Activated T-helper 9 cell treated with anti-CD3 and anti-CD28 coated beads, Interleukin-2, amount 50 U/mL, for 16 hours (primary cell): ENCODE results near the gene TJP2.
"Not testable (repeated sequence)": the region's sequence is repeated elsewhere in the genome, so short reads cannot be mapped to it uniquely, and the experiment has no call there.

ENCODE experiments used
- DNase-seq: peaks from one replicate; pipeline ENCODE4 v3.0.0-alpha.2; 2020; ENCODE audit warnings: low read depth

Gene TJP2

GRCh38 chr9:69295872-69296552 is 121.9 kb downstream of the TJP2 start:
- DNase-seq: no peak

DNA sequence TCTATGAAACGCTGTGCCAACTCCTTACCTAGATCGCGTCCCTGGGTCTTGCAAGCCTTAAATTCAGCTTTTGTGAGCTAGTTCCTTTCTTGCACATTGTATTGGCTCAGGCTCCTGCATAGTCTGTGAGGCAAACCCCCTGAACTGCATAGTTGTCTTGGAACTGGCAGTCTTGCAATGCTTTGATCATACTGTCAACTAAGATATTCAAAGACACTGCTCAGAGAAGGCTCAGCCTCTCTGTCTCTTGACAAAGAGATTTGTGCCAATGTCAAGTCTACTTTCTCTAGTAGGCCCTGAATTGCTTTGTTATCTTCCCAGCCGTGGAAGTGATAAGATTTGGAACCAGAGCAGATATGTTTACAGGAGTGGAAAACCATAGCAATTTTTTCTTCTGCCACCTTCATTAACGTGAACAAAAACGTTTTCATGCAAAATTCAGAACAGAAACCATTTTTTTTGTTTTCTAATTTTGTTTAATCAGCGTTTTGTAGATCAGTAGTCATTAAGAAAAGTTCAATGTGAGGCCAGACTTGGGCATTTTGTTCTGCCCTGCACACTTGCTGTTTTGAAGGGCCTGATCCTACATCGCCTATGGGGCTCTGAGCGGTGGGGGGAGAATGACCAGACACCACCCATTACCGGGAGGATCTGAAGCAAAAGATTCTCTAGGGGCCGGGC is 123.4 kb downstream of the TJP2 start:
- DNase-seq: no peak

DNA sequence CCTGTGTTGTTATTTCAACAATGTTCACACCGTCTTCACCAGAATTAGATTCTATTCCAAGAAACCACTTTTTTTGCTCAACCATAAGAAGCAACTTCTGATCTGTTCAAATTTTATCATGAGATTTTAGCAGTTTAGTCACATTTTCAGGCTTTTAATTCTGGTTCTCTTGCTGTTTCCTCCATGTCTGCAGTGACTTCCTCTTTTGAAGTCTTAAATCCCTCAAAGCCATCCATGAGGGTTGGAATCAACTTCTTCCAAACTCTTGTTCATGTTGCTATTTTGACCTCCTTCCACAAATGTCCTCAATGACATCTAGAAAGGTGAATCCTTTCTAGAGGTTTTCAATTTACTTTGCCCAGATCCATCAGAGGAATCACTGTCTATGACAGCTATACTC is 125.2 kb downstream of the TJP2 start:
- no peak for DNase-seq

- no peak for DNase-seq
Observed at GRCh38 chr9:69299826-69300225, 125.7 kb downstream of the TJP2 start.

DNA sequence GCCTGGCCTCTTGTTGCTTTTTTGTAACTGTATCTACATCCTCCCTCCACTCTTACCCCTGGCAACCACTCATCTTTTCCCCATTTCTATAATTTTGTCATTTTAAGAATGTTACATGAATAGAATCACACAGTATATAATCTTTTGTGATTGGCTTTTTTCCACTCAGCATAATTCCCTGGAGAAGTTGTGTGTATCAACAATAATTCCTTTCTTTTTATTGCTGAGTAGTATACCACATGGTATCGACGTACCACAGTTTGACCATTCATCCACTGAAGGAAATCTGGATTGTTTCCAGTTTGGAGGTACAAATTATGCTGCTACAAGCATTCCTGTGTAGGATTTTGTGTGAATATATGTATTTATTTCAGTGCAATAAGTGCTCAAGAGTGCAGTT is 129.3 kb downstream of the TJP2 start:
- no peak for DNase-seq

- DNase-seq: not testable (repeated sequence)
Observed at GRCh38 chr9:69306895-69307445, 132.9 kb downstream of the TJP2 start.

DNA sequence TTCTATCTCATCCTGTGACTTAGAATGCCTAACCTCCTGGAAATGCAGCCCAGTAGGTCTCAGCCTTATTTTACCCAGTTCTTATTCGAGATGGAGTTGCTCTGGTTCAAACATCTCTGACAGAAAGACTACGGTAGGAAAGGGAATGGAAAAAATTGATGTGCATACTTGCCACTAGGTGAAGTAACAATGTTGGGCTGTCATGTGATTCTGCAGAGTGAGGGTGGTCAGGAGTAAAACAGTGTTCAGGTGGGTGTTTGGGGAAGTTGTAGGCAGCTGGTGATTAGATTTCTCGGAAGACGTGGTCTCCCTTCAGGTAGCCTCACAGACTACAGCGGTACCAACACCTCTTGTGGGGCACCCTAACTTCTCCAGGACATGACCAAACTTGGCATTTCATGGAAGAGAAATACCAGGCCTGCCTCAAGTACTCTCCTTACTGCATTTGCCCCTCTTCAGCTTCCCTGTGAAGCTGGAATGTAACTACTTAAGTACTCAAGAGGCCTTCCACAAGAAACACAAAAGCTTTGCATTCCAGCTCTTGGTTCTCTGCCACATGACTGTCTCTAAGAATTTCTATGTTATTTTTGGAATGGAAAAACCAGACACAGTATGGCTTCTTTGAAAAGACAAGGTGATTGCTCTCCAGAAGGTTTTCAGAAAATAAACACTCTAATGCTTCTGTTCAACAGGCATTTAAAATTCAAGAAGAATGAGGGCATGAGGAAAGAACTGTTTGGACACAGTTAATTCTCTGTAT is 133.5 kb downstream of the TJP2 start:
- DNase-seq: no peak

DNA sequence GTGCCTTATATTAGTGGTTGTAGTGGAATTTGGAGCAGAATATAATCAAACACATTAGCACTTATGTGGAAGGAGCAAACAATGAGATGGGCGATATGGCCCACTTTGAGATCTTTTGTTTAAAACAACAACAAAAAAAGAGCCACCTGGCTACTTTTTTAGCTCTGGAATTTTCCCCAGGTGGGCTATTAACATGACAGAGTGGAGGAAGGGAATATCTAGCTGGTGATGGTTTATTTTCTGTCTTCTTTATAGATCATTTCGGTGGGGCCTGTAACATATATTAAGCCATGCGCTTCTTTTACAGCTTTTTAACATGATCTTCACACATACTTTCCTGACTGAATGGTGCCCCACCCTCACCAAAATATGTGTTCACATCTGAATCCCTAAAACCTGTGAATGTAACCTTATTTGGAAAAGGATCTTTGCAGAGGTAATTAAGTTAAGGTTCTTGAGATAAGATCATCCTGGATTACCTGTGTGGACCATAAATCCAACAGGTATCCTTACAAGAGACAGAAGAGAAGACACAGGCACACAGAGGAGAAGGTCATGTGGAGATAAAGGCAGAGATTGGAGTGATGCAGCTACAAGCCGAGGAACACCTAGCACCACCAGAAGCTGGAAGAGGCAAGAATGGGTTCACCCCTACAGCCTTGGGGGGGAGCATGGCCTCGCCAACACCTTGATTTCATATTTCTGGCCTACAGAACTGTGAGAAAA is 134.3 kb downstream of the TJP2 start:
- no peak for DNase-seq

DNA sequence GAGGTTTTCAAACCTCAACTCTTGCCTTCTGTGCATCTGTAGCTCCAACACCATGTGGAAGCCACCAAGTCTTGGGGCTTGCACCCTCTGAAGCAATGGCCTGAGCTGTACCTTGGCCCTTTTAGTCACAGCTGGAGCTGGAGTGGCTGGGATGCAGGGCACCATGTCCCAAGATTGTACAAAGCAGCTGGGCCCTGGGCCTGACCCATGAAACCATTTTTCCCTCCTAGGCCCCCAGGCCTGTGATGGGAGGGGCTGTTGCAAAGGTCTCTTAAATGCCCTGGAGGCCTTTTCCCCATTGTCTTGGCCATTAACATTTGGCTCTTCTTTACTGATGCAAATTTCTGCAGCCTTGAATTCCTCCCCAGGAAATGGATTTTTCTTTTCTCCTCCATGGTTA is 139.1 kb downstream of the TJP2 start:
- DNase-seq: no peak

GRCh38 chr9:69314547-69314946 is 140.5 kb downstream of the TJP2 start:
- DNase-seq: no peak

GRCh38 chr9:69317081-69317480 is 143.0 kb downstream of the TJP2 start:
- DNase-seq: no peak

DNA sequence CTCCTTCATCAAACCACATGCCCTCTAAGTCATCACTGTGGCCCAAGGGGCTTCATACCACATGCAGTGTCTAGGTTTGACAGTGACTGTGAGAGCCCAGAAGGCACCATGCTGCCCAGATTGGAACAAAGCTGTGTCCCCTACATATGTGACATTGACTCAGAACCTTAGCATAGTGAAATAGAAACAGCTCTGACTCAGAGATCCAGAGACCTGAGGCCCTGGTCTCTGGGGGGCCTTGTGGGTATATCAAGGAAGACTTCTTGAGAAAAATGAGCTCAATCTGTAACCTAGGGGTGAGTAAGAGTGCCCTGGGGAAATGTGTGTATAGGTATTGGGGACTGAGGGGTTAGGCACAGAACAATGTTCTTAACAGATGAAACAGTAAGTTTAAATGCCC is 143.8 kb downstream of the TJP2 start:
- no peak for DNase-seq

GRCh38 chr9:69319324-69320025 is 145.4 kb downstream of the TJP2 start:
- DNase-seq: no peak

- no peak for DNase-seq
Observed at GRCh38 chr9:69322256-69322655, 148.2 kb downstream of the TJP2 start.

DNA sequence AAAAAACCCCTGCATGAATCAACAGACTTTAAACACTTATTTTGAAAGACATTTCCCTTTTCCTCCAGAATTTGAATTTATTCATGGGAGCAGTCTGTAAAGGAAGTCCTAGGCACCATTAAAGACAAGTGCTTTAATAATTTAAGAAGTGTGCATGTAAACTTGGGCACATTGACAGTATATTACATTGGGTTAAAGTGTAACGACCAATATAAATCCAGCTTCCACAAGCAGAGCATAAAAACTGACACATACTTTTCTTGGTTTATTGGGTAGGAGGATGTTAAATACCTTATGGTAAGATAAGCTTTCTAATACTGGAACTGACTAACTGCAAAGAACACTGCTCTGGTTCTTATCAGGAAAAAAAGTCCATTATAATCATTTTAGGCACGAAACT is 149.8 kb downstream of the TJP2 start:
- DNase-seq: no peak
